ENCODE data around the gene IL13.

DNA sequence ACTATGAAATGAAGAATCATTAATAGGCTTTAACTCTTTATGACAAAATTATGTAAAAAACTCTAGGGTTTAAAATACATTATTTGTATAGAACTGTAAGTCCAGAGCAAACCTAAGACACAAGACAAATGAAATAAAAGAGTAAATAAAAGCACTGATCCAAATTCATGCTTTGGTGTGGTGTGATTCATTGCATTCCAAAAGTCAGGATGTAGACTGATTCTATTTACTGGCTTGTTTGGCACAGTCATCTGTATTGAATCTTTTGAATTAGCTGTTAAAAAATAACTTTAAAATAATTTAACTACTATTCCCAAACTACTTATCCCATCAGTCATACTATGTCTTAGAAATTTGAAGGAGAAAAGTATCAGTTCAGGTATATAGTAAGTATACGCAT, 46.9 kb downstream of the IL13 start:
- TF ChIP-seq EP300 (IDR thresholded peaks at IDR 0.05; ENCODE audit: borderline replicate concordance) (no peak), RAD21 (IDR thresholded peaks at IDR 0.05; ENCODE audit: low read depth) (no peak), NFIC (IDR thresholded peaks at IDR 0.05) (no peak)
